Adrenal gland (tissue), 12 donors: ENCODE results near the gene KIF1A. TPM values are rescaled to one million over a fixed set of nuclear protein-coding genes. Genes with fewer than 3 reads are reported as not detected.

Experiments
- DNase-seq, 7 donors: peaks; one replicate each; pipeline ENCODE4 v3.0.0-alpha.2; 2019 to 2020
- H3K27ac ChIP-seq, 5 donors: fragments of 200-600 bp; sonication (generic) in 4 of 5; 1 replicate in 3 of 5; 2 replicates in 2 of 5; pipeline versions ENCODE4 v1.5.1 to v1.8.0; 2016 to 2020; ENCODE audit warnings: mild to moderate bottlenecking in 1 of 5
- H3K27me3 ChIP-seq: fragments of 200-600 bp; 2 replicates; pipeline ENCODE4 v1.8.0; 2021
- H3K36me3 ChIP-seq, 2 donors: fragments of 200-600 bp; replicated peaks in 1 of 2; 1 replicate in 1 of 2; 2 replicates in 1 of 2; pipeline versions ENCODE4 v1.5.1 to v1.8.0; 2018 to 2022
- H3K4me1 ChIP-seq, 2 donors: fragments of 200-600 bp; replicated peaks in 1 of 2; 1 replicate in 1 of 2; 2 replicates in 1 of 2; pipeline versions ENCODE4 v1.5.1 to v1.8.0; 2018 to 2021
- H3K4me3 ChIP-seq, 4 donors: fragments of 200-600 bp; sonication (generic) in 3 of 4; one replicate each; pipeline ENCODE4 v1.5.1; 2016 to 2018
- H3K9me3 ChIP-seq, 3 donors: fragments of 200-600 bp; sonication (generic) in 1 of 3; replicated peaks in 1 of 3; 1 replicate in 2 of 3; 2 replicates in 1 of 3; pipeline versions ENCODE4 v1.5.1 to v1.8.0; 2016 to 2021
- CTCF ChIP-seq, 6 experiments: fragments of 450-650 bp in 4 of 6; fragments of 200-600 bp in 2 of 6; sonication (generic) in 1 of 6; IDR thresholded peaks; 1 replicate in 5 of 6; 2 replicates in 1 of 6; pipeline versions ENCODE4 v1.5.1 to v1.8.0; 2016 to 2021; ENCODE audit warnings: antibody characterized with exemption in 6 of 6, mild to moderate bottlenecking in 2 of 6, moderate library complexity in 1 of 6
- POLR2A ChIP-seq, 2 donors: fragments of 450-650 bp; IDR thresholded peaks; one replicate each; pipeline ENCODE4 v1.6.1; 2017; ENCODE audit warnings: antibody characterized with exemption in 2 of 2, mild to moderate bottlenecking in 2 of 2, moderate library complexity in 1 of 2
- WGBS, 4 donors: extraction: QIAGEN DNeasy Blood & Tissue Kit in 2 of 4; methylation state at CpG; one replicate each; pipeline versions ENCODE4 v1.1.5 to v1.1.7; 2013 to 2017; 5-methylcytosine and 5-hydroxymethylcytosine counted together
- intact Hi-C, 2 donors: fragments of 100-400 bp; cut with DNase I; formaldehyde crosslinking; loops; one replicate each; pipeline versions ENCODE4 v1.14.1 to v1.15.0; 2022 to 2023
- polyA plus RNA-seq, 3 donors: library from polyadenylated mRNA; stranded (reverse); fragments of 200-250 nt in 2 of 3; fragments of 350-450 nt in 1 of 3; fragmentation: Illumina TruSeq in 1 of 3; extraction: RNeasy Lipid Tissue Mini Kit (QIAGEN cat#74804) in 1 of 3; gene quantifications; one replicate each; pipeline ENCODE4 v1.2.3, GENCODE V29; 2013 to 2014
- total RNA-seq, 9 donors: library from RNA; depleted of rRNA in 4 of 9; stranded (reverse); fragments of >200 nt in 4 of 9; fragments of 120-200 nt in 1 of 9; fragmentation: NEBNext Ultra II Directional in 1 of 9; extraction: Animal tissue kit (Norgen Biotek cat#: 25700) in 1 of 9; gene quantifications; one replicate each; pipeline versions ENCODE4 v1.1.0 to v1.2.4, GENCODE V29; 2013 to 2023
- donor health status: healthy with polysubstance abuse.
- donor health status: Bipolar disorder and iron deficiency.
- donor health status: DM: yes; HTN: yes; CAD: no.
- donor health status: DM: no; HTN: no; CAD: no.
- donor health status: DM: no; HTN: no; CAD: no.
- donor health status: DM: yes; HTN: yes; CAD: no.

The KIF1A gene
- total and polyA plus RNA-seq, 12 donors: 0.35 to 106 (median 11.5) TPM

- Histone ChIP-seq H3K27me3 (no peaks in the 10 kb centered on the region), H3K4me3 (no peak overlapping the region), H3K9me3 (no peaks in the 10 kb centered on the region), H3K4me1 (no peaks in the 10 kb centered on the region), H3K27ac (no peak overlapping the region), H3K36me3 (no peaks in the 10 kb centered on the region)
- WGBS, 4 donors: 83 to 93% (median 88%) methylated on average over 3 to 15 of the region's 15 CpGs
- no peak for DNase-seq
- no peak for TF ChIP-seq CTCF (IDR thresholded peaks at IDR 0.05)
- no peak for TF ChIP-seq POLR2A (IDR thresholded peaks at IDR 0.05)
- intact Hi-C loops: no loop called here
Measured at GRCh38 chr2:240745962-240746361, 74.1 kb downstream of the KIF1A start.

GRCh38 chr2:240745456-240745855 is 74.6 kb downstream of the KIF1A start:
- intact Hi-C loops: no loop called here
- TF ChIP-seq CTCF (IDR thresholded peaks at IDR 0.05) (no peak), POLR2A (IDR thresholded peaks at IDR 0.05) (no peak)
- no peaks in the 10 kb centered on the region for H3K4me1 ChIP-seq
- H3K27me3 ChIP-seq: no peaks in the 10 kb centered on the region
- no peaks in the 10 kb centered on the region for H3K36me3 ChIP-seq
- H3K4me3 ChIP-seq: no peak overlapping the region
- no peaks in the 10 kb centered on the region for H3K9me3 ChIP-seq
- WGBS, 4 donors: 87 to 98% (median 90%) methylated on average over 7 to 15 of the region's 15 CpGs
- DNase-seq: no peak
- no peak overlapping the region for H3K27ac ChIP-seq

GRCh38 chr2:240742602-240743095 is 77.4 kb downstream of the KIF1A start:
- Histone ChIP-seq H3K27me3 (no peaks in the 10 kb centered on the region), H3K27ac (no peak overlapping the region), H3K36me3 (no peaks in the 10 kb centered on the region), H3K4me1 (no peaks in the 10 kb centered on the region), H3K9me3 (no peaks in the 10 kb centered on the region), H3K4me3 (no peak overlapping the region)
- DNase-seq: no peak
- no peak for TF ChIP-seq CTCF (IDR thresholded peaks at IDR 0.05)
- no peak for TF ChIP-seq POLR2A (IDR thresholded peaks at IDR 0.05)
- intact Hi-C loops: no loop called here
- 76 to 87% (median 86%) methylated on average over 2 to 13 of the region's 13 CpGs for WGBS, 4 donors

- no peaks in the 10 kb centered on the region for H3K9me3 ChIP-seq
- no peaks in the 10 kb centered on the region for H3K4me1 ChIP-seq
- H3K4me3 ChIP-seq: no peak overlapping the region
- 82 to 87% (median 86%) methylated on average over 15 to 18 of the region's 18 CpGs for WGBS, 4 donors
- no peak overlapping the region for H3K27ac ChIP-seq
- no peak for TF ChIP-seq POLR2A (IDR thresholded peaks at IDR 0.05)
- no peak for TF ChIP-seq CTCF (IDR thresholded peaks at IDR 0.05)
- H3K27me3 ChIP-seq: no peaks in the 10 kb centered on the region
- intact Hi-C loops: no loop called here
- no peaks in the 10 kb centered on the region for H3K36me3 ChIP-seq
- DNase-seq: no peak
Measured at GRCh38 chr2:240741091-240741490, 78.9 kb downstream of the KIF1A start.
